Body of pancreas (tissue), 4 donors: ENCODE measurements around the gene CDH4. TPM values are rescaled to one million over a fixed set of nuclear protein-coding genes. Genes with fewer than 3 reads are reported as not detected.

Source experiments
- ATAC-seq: fragments of 150-250 bp; one replicate; pipeline ENCODE4 v1.9.1; 2016
- DNase-seq, 4 donors: peaks; one replicate each; pipeline ENCODE4 v3.0.0-alpha.2; 2019
- H3K27ac ChIP-seq, 4 donors: fragments of 200-600 bp; sonication (generic); 1 replicate in 3 of 4; 2 replicates in 1 of 4; pipeline versions ENCODE4 v1.5.1 to v1.6.1; 2016 to 2019; ENCODE audit warnings: mild to moderate bottlenecking in 1 of 4, mixed read lengths in 1 of 4, moderate library complexity in 1 of 4
- H3K27me3 ChIP-seq, 2 donors: fragments of 200-600 bp; sonication (generic); one replicate each; pipeline ENCODE4 v1.6.0; 2016; ENCODE audit warnings: mild to moderate bottlenecking in 1 of 2
- H3K36me3 ChIP-seq, 2 donors: fragments of 200-600 bp; sonication (generic); replicated peaks in 1 of 2; 2 replicates each; pipeline ENCODE4 v1.5.1; 2016; ENCODE audit warnings: low read depth in 2 of 2; ENCODE audit not compliant: insufficient read depth in 1 of 2
- H3K4me1 ChIP-seq: fragments of 200-600 bp; sonication (generic); one replicate; pipeline ENCODE4 v1.6.0; 2016
- H3K4me3 ChIP-seq, 2 donors: fragments of 200-600 bp; sonication (generic); 1 replicate in 1 of 2; 2 replicates in 1 of 2; pipeline ENCODE4 v1.5.1; 2016 to 2019
- H3K9me3 ChIP-seq, 3 donors: fragments of 200-600 bp; sonication (generic); 1 replicate in 2 of 3; 2 replicates in 1 of 3; pipeline ENCODE4 v1.5.1; 2016
- CTCF ChIP-seq, 7 experiments: fragments of 450-650 bp in 4 of 7; fragments of 200-600 bp in 3 of 7; sonication (generic) in 3 of 7; IDR thresholded peaks; one replicate each; pipeline ENCODE4 v1.5.1; 2016 to 2019; ENCODE audit warnings: antibody characterized with exemption in 7 of 7
- POLR2A ChIP-seq, 3 donors: fragments of 450-650 bp; IDR thresholded peaks; one replicate each; pipeline ENCODE4 v1.6.1; 2016; ENCODE audit warnings: antibody characterized with exemption in 3 of 3, mild to moderate bottlenecking in 2 of 3
- WGBS, 2 donors: methylation state at CpG; one replicate each; pipeline ENCODE4 v1.1.5; 2017; 5-methylcytosine and 5-hydroxymethylcytosine counted together
- intact Hi-C: fragments of 100-400 bp; cut with DNase I; formaldehyde crosslinking; loops from one replicate; pipeline ENCODE4 v1.15.1; 2023
- total RNA-seq, 2 donors: library from RNA; depleted of rRNA; stranded (reverse); fragments of >200 nt; gene quantifications; one replicate each; pipeline ENCODE4 v1.1.0, GENCODE V29; 2016

The CDH4 gene
- total RNA-seq, 2 donors from 2014 or later = 0.33 to 0.52 TPM

GRCh38 chr20:61932711-61933480 is 680.8 kb downstream of the CDH4 start:
- no peak for TF ChIP-seq CTCF (IDR thresholded peaks at IDR 0.05)
- TF ChIP-seq POLR2A (IDR thresholded peaks at IDR 0.05) = no peak
- H3K4me3 ChIP-seq = no peak overlapping the region
- H3K27ac ChIP-seq = no peak overlapping the region
- H3K4me1 ChIP-seq = no peaks in the 10 kb centered on the region
- no peaks in the 10 kb centered on the region for H3K27me3 ChIP-seq
- whole genome bisulfite sequencing, 2 donors = 84 to 88% methylated on average over 27 to 38 of the region's 38 CpGs
- intact Hi-C loops = no loop called here
- ATAC-seq (no peak), DNase-seq (peak in 1 of 4 donors; percentile 6)
- H3K9me3 ChIP-seq = no peaks in the 10 kb centered on the region
- no peaks in the 10 kb centered on the region for H3K36me3 ChIP-seq

GRCh38 chr20:61933481-61933950 is 681.5 kb downstream of the CDH4 start:
- Histone ChIP-seq H3K36me3 (no peaks in the 10 kb centered on the region), H3K9me3 (no peaks in the 10 kb centered on the region), H3K4me1 (no peaks in the 10 kb centered on the region), H3K4me3 (no peak overlapping the region), H3K27me3 (no peaks in the 10 kb centered on the region), H3K27ac (no peak overlapping the region)
- DNase-seq = peak in 1 of 4 donors; percentile 8
- intact Hi-C loops = no loop called here
- no peak for ATAC-seq
- TF ChIP-seq POLR2A (IDR thresholded peaks at IDR 0.05) = no peak
- no peak for TF ChIP-seq CTCF (IDR thresholded peaks at IDR 0.05)
- WGBS, 2 donors = 60 to 74% methylated on average over 14 to 17 of the region's 17 CpGs

GRCh38 chr20:61933951-61934715 is 682.1 kb downstream of the CDH4 start:
- Histone ChIP-seq H3K36me3 (no peaks in the 10 kb centered on the region), H3K27ac (no peak overlapping the region), H3K4me1 (no peaks in the 10 kb centered on the region), H3K27me3 (no peaks in the 10 kb centered on the region), H3K9me3 (no peaks in the 10 kb centered on the region), H3K4me3 (no peak overlapping the region)
- DNase-seq = peak in 1 of 4 donors; percentile 9
- 82 to 100% methylated on average over 8 to 35 of the region's 36 CpGs for WGBS, 2 donors
- intact Hi-C loops = no loop called here
- ATAC-seq = no peak
- no peak for TF ChIP-seq CTCF (IDR thresholded peaks at IDR 0.05)
- no peak for TF ChIP-seq POLR2A (IDR thresholded peaks at IDR 0.05)

- intact Hi-C loops = no loop called here
Observed at GRCh38 chr20:61934716-61935530, 682.9 kb downstream of the CDH4 start.

More at GRCh38 chr20:61934716-61935530, 682.9 kb downstream of the CDH4 start:
- TF ChIP-seq POLR2A (IDR thresholded peaks at IDR 0.05) = no peak
- no peak for TF ChIP-seq CTCF (IDR thresholded peaks at IDR 0.05)
- WGBS, 2 donors = 66 to 70% methylated on average over 23 to 24 of the region's 24 CpGs
- Histone ChIP-seq H3K4me3 (no peak overlapping the region), H3K9me3 (no peaks in the 10 kb centered on the region), H3K27me3 (no peaks in the 10 kb centered on the region), H3K4me1 (no peaks in the 10 kb centered on the region), H3K27ac (no peak overlapping the region), H3K36me3 (no peaks in the 10 kb centered on the region)
- ATAC-seq (no peak), DNase-seq (peak in 1 of 4 donors; percentile 1)
